Natural killer cell treated with Interleukin-12 subunit alpha and Interleukin-12 subunit beta and Interleukin-15 and Interleukin-18, amount 100 ng/mL, for 72 hours (primary cell): Measurements from ENCODE around the gene KRT7. TPM values are rescaled to one million over a fixed set of nuclear protein-coding genes. Genes with fewer than 3 reads are reported as not detected.

Experiments used
- ATAC-seq, 2 donors: fragments of 150-1000 bp; cut with Tn5 transposase in 1 of 2; sonication (Bioruptor Pico), chemical (Tn5 transposase) in 1 of 2; 2 replicates each; pipeline ENCODE4 v1.10.0; 2021
- DNase-seq: peaks from one replicate; pipeline ENCODE4 v3.0.0; 2022; ENCODE audit warnings: low spot score
- H3K27ac Mint-ChIP-seq, 2 donors: 1 replicate in 1 of 2; 2 replicates in 1 of 2; pipeline ENCODE4 v1.8.0; 2022; ENCODE audit warnings: mixed read lengths in 2 of 2, mild to moderate bottlenecking in 1 of 2, moderate library complexity in 1 of 2
- H3K27me3 Mint-ChIP-seq, 2 donors: 1 replicate in 1 of 2; 2 replicates in 1 of 2; pipeline ENCODE4 v1.8.0; 2022; ENCODE audit warnings: mixed read lengths in 2 of 2
- H3K36me3 Mint-ChIP-seq: one replicate; pipeline ENCODE4 v1.8.0; 2022; ENCODE audit warnings: mixed read lengths
- H3K4me1 Mint-ChIP-seq, 2 donors: 1 replicate in 1 of 2; 2 replicates in 1 of 2; pipeline ENCODE4 v1.8.0; 2022; ENCODE audit warnings: low read depth in 2 of 2, mixed read lengths in 2 of 2, mild to moderate bottlenecking in 1 of 2
- H3K4me3 Mint-ChIP-seq: one replicate; pipeline ENCODE4 v1.8.0; 2022; ENCODE audit warnings: mixed read lengths
- H3K9me3 Mint-ChIP-seq: 2 replicates; pipeline ENCODE4 v1.8.0; 2022; ENCODE audit warnings: mixed read lengths
- total RNA-seq, 2 donors: library from RNA; stranded (reverse); gene quantifications; one replicate each; pipeline ENCODE4 v1.2.3, GENCODE V29; 2022

The KRT7 gene
- total RNA-seq, 2 donors from 2014 or later = 2.6 to 6.1 TPM

- H3K9me3 Mint-ChIP-seq = no peaks in the 10 kb centered on the region
- peaks cover 36 to 69% of the 10 kb centered on the region in 2 donors for H3K27me3 Mint-ChIP-seq
- no peaks in the 10 kb centered on the region for H3K36me3 Mint-ChIP-seq
- H3K4me3 Mint-ChIP-seq = no peak overlapping the region
- ATAC-seq = no peak
- peaks cover 0 to 4% of the 10 kb centered on the region in 2 donors for H3K4me1 Mint-ChIP-seq
- DNase-seq = no peak
- no peak overlapping the region for H3K27ac Mint-ChIP-seq
Measured at GRCh38 chr12:52224151-52224550, 8.9 kb upstream of the KRT7 start.

- no peak overlapping the region for H3K27ac Mint-ChIP-seq
- H3K9me3 Mint-ChIP-seq = no peaks in the 10 kb centered on the region
- no peaks in the 10 kb centered on the region for H3K36me3 Mint-ChIP-seq
- DNase-seq (no peak), ATAC-seq (no peak)
- H3K27me3 Mint-ChIP-seq = peaks cover 43 to 69% of the 10 kb centered on the region in 2 donors
- H3K4me1 Mint-ChIP-seq = peaks cover 0 to 4% of the 10 kb centered on the region in 2 donors
- H3K4me3 Mint-ChIP-seq = no peak overlapping the region
Measured at GRCh38 chr12:52225752-52226151, 7.3 kb upstream of the KRT7 start.

DNA sequence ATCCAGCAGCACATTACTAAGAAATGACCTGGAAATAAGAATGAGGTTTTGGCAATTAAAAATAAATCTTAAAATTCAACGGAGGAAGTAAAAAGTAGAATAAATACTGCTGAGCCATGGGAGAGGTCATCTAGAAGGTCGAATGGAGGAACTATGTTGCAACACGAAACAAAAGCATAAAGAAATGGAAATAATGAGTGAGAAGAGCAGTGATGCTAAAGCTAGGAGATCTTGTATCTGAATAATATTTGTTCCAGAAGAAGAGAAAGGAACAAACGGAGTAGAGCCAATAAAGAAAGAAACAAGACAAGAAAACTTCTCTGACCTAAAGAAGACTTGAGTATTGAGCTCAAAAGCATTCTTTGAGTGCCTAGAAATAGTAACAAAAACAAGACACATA, 6.6 kb upstream of the KRT7 start:
- no peak for ATAC-seq
- peaks cover 44 to 70% of the 10 kb centered on the region in 2 donors for H3K27me3 Mint-ChIP-seq

GRCh38 chr12:52227606-52228166, 5.4 kb upstream of the KRT7 start:
- DNase-seq (no peak), ATAC-seq (no peak)
- Mint-ChIP-seq H3K9me3 (no peaks in the 10 kb centered on the region), H3K27ac (no peak overlapping the region), H3K27me3 (peaks cover 54 to 78% of the 10 kb centered on the region in 2 donors), H3K4me1 (peaks cover 0 to 4% of the 10 kb centered on the region in 2 donors), H3K4me3 (no peak overlapping the region), H3K36me3 (no peaks in the 10 kb centered on the region)

More for the DNA sequence above, 6.6 kb upstream of the KRT7 start:
- no peaks in the 10 kb centered on the region for H3K36me3 Mint-ChIP-seq
- no peaks in the 10 kb centered on the region for H3K9me3 Mint-ChIP-seq
- H3K4me1 Mint-ChIP-seq = peaks cover 0 to 4% of the 10 kb centered on the region in 2 donors
- no peak overlapping the region for H3K4me3 Mint-ChIP-seq
- no peak for DNase-seq
- no peak overlapping the region for H3K27ac Mint-ChIP-seq

DNA sequence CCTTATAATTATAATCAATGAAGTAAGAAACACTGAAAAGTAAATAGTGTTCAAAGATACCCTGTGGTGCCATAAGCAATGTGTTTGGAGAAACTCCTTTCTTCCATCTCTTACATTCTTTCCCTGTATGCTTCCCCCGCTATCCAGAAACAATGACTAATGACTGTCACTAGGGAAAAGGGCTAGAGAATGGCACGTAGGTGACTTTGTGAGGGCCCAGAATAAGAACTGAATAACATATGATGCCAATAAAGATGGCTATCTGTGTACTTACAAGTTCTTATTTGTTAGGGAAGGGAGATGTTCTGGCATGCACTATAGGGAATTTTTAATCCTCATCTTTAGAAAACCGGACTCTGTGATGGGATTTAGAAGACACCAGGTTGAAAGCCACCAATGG, 4.7 kb upstream of the KRT7 start:
- H3K4me1 Mint-ChIP-seq = peaks cover 0 to 4% of the 10 kb centered on the region in 2 donors
- no peak overlapping the region for H3K27ac Mint-ChIP-seq
- no peak for ATAC-seq
- no peaks in the 10 kb centered on the region for H3K36me3 Mint-ChIP-seq
- H3K27me3 Mint-ChIP-seq = peaks cover 54 to 76% of the 10 kb centered on the region in 2 donors
- H3K9me3 Mint-ChIP-seq = no peaks in the 10 kb centered on the region
- no peak overlapping the region for H3K4me3 Mint-ChIP-seq
- DNase-seq = no peak

GRCh38 chr12:52228931-52229330, 4.1 kb upstream of the KRT7 start:
- no peaks in the 10 kb centered on the region for H3K36me3 Mint-ChIP-seq
- peaks cover 54 to 70% of the 10 kb centered on the region in 2 donors for H3K27me3 Mint-ChIP-seq
- H3K27ac Mint-ChIP-seq = no peak overlapping the region
- H3K9me3 Mint-ChIP-seq = no peaks in the 10 kb centered on the region
- H3K4me3 Mint-ChIP-seq = no peak overlapping the region
- H3K4me1 Mint-ChIP-seq = peaks cover 0 to 4% of the 10 kb centered on the region in 2 donors
- DNase-seq (no peak), ATAC-seq (no peak)

DNA sequence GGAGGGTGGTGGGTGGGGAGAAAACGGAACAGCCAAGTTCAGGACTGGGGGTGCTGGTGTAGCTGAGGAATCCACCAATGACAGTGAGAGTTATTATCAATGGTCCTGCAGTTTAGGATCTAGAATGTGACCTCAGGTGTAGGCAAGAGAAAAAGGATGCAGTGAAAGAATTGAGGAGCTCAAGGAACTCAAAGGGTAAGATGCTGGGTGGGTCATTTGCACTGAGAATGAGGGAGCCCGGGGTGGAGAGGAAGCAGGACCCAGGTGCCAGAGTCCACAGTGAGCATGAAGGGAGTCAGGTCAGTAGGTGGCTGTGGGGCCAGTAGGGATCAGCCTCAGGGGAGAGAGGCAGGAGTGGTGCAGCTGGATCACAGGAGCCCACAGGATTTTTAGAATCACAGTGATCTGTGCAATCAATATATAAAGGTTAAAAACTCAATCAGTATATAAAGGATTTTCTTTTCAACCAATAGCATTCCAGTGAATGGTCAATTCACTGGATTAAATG, 3.2 kb upstream of the KRT7 start:
- DNase-seq = no peak
- H3K4me1 Mint-ChIP-seq = no peaks in the 10 kb centered on the region
- H3K27me3 Mint-ChIP-seq = peaks cover 51 to 68% of the 10 kb centered on the region in 2 donors
- no peak overlapping the region for H3K27ac Mint-ChIP-seq
- H3K9me3 Mint-ChIP-seq = no peaks in the 10 kb centered on the region
- H3K4me3 Mint-ChIP-seq = no peak overlapping the region
- no peaks in the 10 kb centered on the region for H3K36me3 Mint-ChIP-seq
- no peak for ATAC-seq

DNA sequence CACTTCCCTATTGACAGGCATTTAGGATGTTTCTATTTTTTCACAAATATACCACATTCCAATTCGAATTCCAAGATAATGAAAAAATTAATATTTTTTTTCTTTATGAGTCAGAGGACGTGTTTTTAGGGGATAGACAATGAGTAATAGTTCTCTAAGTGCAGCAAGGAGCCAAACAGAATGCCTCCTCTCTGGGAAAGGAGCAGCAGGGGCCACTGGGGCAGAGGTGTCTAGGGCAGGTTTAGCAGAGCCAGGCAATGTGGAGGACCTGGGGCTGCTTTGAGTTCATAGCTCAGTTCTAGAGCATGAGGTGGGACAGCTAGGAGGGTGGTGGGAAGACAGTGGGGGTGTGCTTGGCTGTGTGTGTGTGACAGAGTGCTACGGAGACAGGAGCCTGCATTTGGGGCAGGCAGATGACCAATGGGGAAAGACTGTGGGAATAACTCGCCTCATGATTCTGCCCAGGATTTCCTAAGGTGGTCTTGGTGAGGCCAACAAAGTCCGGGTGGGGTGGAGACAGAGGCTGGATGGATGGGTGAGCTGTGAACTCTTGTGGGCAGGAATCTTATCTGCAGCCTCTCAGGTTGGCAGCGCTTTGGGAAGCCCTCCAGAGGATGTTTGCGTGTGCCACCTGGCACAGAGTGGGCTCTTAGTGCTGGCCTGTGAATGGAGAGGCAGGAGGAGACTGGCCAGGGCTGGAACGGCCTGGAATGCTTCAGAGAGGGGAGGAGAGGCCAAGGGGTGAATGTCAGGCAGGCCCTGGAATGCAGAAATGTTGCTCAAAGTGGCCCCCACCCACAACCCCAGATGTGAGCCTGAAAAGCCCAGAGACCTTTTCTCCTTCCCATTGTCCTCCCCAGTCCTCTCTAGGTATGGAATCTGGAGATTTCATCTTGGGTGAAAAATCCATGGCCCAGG, 2.4 kb upstream of the KRT7 start:
- ATAC-seq (no peak), DNase-seq (no peak)
- Mint-ChIP-seq H3K4me1 (no peaks in the 10 kb centered on the region), H3K4me3 (no peak overlapping the region), H3K9me3 (no peaks in the 10 kb centered on the region), H3K27ac (no peak overlapping the region), H3K27me3 (peaks cover 54 to 71% of the 10 kb centered on the region in 2 donors), H3K36me3 (no peaks in the 10 kb centered on the region)

- H3K9me3 Mint-ChIP-seq = no peaks in the 10 kb centered on the region
- ATAC-seq (no peak), DNase-seq (no peak)
- H3K27me3 Mint-ChIP-seq = peaks cover 51 to 68% of the 10 kb centered on the region in 2 donors
- H3K4me3 Mint-ChIP-seq = no peak overlapping the region
- no peaks in the 10 kb centered on the region for H3K36me3 Mint-ChIP-seq
- H3K4me1 Mint-ChIP-seq = no peaks in the 10 kb centered on the region
- H3K27ac Mint-ChIP-seq = no peak overlapping the region
Measured at GRCh38 chr12:52231305-52232202, 1.5 kb upstream of the KRT7 start.

GRCh38 chr12:52232203-52232673, 805 bp upstream of the KRT7 start:
- no peak overlapping the region for H3K27ac Mint-ChIP-seq
- H3K36me3 Mint-ChIP-seq = no peaks in the 10 kb centered on the region
- no peak overlapping the region for H3K4me3 Mint-ChIP-seq
- H3K27me3 Mint-ChIP-seq = peaks cover 45 to 61% of the 10 kb centered on the region in 2 donors
- no peak for DNase-seq
- H3K4me1 Mint-ChIP-seq = no peaks in the 10 kb centered on the region
- H3K9me3 Mint-ChIP-seq = no peaks in the 10 kb centered on the region
- ATAC-seq = no peak

- H3K27me3 Mint-ChIP-seq = peaks cover 40 to 49% of the 10 kb centered on the region in 2 donors
Measured at GRCh38 chr12:52233462-52234207, 592 bp downstream of the KRT7 start.

DNA sequence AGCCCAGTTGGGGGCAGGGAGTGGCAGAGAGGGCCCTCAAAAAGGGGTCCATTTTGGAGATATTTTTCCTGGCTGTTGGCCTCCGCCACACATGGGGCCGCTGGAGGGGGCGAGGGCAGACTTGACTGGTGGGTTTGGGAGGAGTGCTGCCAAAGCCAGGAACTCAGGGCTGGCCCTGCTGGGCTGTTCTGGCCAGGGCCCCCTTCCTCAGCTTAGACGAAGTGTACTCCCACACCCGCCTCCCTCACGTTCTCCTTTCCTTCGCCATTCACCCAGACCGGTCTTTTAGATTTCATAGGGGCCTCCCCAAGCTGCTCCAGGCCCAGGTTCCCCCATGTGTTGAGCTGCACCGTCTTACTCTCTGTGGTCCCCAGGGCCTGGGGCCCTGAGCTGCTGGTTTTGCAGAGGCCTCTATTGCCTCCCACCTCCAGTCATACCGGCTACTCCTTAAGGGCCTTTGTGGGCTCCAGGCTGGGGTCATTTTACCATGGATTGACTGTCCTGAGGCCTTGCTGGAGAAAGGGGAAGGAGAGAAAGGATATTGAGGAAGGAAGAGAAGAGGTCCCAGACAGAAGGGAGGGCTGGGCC, 1.3 kb downstream of the KRT7 start:
- Mint-ChIP-seq H3K27me3 (peaks cover 39 to 47% of the 10 kb centered on the region in 2 donors), H3K36me3 (no peaks in the 10 kb centered on the region), H3K4me1 (no peaks in the 10 kb centered on the region), H3K9me3 (no peaks in the 10 kb centered on the region), H3K27ac (no peak overlapping the region), H3K4me3 (no peak overlapping the region)
- no peak for ATAC-seq
- no peak for DNase-seq

More at GRCh38 chr12:52233462-52234207, 592 bp downstream of the KRT7 start:
- H3K36me3 Mint-ChIP-seq = no peaks in the 10 kb centered on the region
- no peak for ATAC-seq
- no peaks in the 10 kb centered on the region for H3K4me1 Mint-ChIP-seq
- H3K27ac Mint-ChIP-seq = no peak overlapping the region
- no peaks in the 10 kb centered on the region for H3K9me3 Mint-ChIP-seq
- no peak for DNase-seq
- no peak overlapping the region for H3K4me3 Mint-ChIP-seq
